ENCODE data around the gene ENDOU. TPM values are rescaled to one million over a fixed set of nuclear protein-coding genes. Genes with fewer than 3 reads are reported as not detected.

The ENDOU gene
- polyA plus RNA-seq, 1 of the 3 experiments (the other 2 are of a cell fraction) = not detected

- CTCF ChIA-PET = interaction anchor here (0.6 to 43.0 kb wide), 6 partner anchors 32 to 902 kb away, joined by 3 to 1294 read pairs (median 150); partner anchors contain the start of gene SLC48A1
- H4K20me1 ChIP-seq (ENCODE audit: insufficient read depth) = no peaks in the 10 kb centered on the region
- no peaks in the 10 kb centered on the region for H3K9me2 ChIP-seq
- no peak for TF ChIP-seq GABPA (IDR thresholded peaks at IDR 0.05; ENCODE audit: low read depth)
- no peak for TF ChIP-seq RXRA (IDR thresholded peaks at IDR 0.05; ENCODE audit: borderline replicate concordance, low read depth)
- no peak for DNase-seq
- H2AFZ ChIP-seq (ENCODE audit: low read depth) = no peak overlapping the region
- no peak overlapping the region for H3K9ac ChIP-seq
- H3K4me3 ChIP-seq (ENCODE audit: low read depth in 2 of 2, low read length in 1 of 2) = no peak overlapping the region
- H3K27ac ChIP-seq (ENCODE audit: low read depth in 2 of 2, low read length in 1 of 2) = no peak overlapping the region
- H3F3A ChIP-seq (replicated peaks; ENCODE audit: insufficient read depth) = no peaks in the 10 kb centered on the region
- no peaks in the 10 kb centered on the region; a peak in 2 of 4 replicates for H3K4me1 ChIP-seq (ENCODE audit: control insufficient read depth in 1 of 2, insufficient read depth in 2 of 2, low read depth in 1 of 2, low read length in 1 of 2)
- no peaks in the 10 kb centered on the region for H3K9me3 ChIP-seq
- H3K79me2 ChIP-seq (ENCODE audit: insufficient read depth) = peaks cover 5% of the 10 kb centered on the region; the same call in 1 of the 2 replicates
- POLR2A ChIA-PET = interaction anchor here (0.6 kb wide), 1 partner anchor 63 kb away, joined by 3 read pairs; the partner anchor contains the start of gene SLC48A1
- no peaks in the 10 kb centered on the region for H3K27me3 ChIP-seq (ENCODE audit: insufficient read depth)
- no peaks in the 10 kb centered on the region for H3K36me3 ChIP-seq (replicated peaks in 1 of 2; ENCODE audit: control insufficient read depth in 1 of 2, insufficient read depth in 2 of 2, low read length in 1 of 2)
- H3K4me2 ChIP-seq = no peak overlapping the region
These were observed 15.0 kb downstream of the ENDOU start for GRCh38 chr12:47710278-47710677.

- Histone ChIP-seq H3K27me3 (ENCODE audit: insufficient read depth) (no peaks in the 10 kb centered on the region), H3K4me2 (no peak overlapping the region), H3K9me2 (no peaks in the 10 kb centered on the region), H4K20me1 (ENCODE audit: insufficient read depth) (no peaks in the 10 kb centered on the region), H3K9ac (no peak overlapping the region), H3K4me1 (ENCODE audit: control insufficient read depth in 1 of 2, insufficient read depth in 2 of 2, low read depth in 1 of 2, low read length in 1 of 2) (peaks cover 0 to 4% of the 10 kb centered on the region in 2 experiments; a peak in 2 of 4 replicates), H3K79me2 (ENCODE audit: insufficient read depth) (peaks cover 11% of the 10 kb centered on the region), H3K27ac (ENCODE audit: low read depth in 2 of 2, low read length in 1 of 2) (no peak overlapping the region), H3K36me3 (replicated peaks in 1 of 2; ENCODE audit: control insufficient read depth in 1 of 2, insufficient read depth in 2 of 2, low read length in 1 of 2) (no peaks in the 10 kb centered on the region), H3K9me3 (no peaks in the 10 kb centered on the region), H3K4me3 (ENCODE audit: low read depth in 2 of 2, low read length in 1 of 2) (no peak overlapping the region), H2AFZ (ENCODE audit: low read depth) (no peak overlapping the region), H3F3A (replicated peaks; ENCODE audit: insufficient read depth) (no peaks in the 10 kb centered on the region)
- CTCF ChIA-PET = interaction anchor here (0.6 to 43.0 kb wide), 6 partner anchors 33 to 903 kb away, joined by 3 to 1294 read pairs (median 150); partner anchors contain the start of gene SLC48A1
- no peak for DNase-seq
- WGBS (ENCODE audit: low lambda C conversion rate) = 79% methylated on average over 2 of the region's 2 CpGs
- TF ChIP-seq RCOR1 (IDR thresholded peaks at IDR 0.05; ENCODE audit: low read length) (no peak), TCF12 (IDR thresholded peaks at IDR 0.05) (no peak), USF1 (IDR thresholded peaks at IDR 0.05; ENCODE audit: borderline replicate concordance, low read depth) (no peak), NRF1 (IDR thresholded peaks at IDR 0.05; ENCODE audit: low read depth, low read length) (no peak), CHD2 (IDR thresholded peaks at IDR 0.05; ENCODE audit: low read length, partially characterized antibody) (no peak), TAF1 (IDR thresholded peaks at IDR 0.05; ENCODE audit: borderline replicate concordance, low read depth, low read length) (no peak), ZBTB33 (IDR thresholded peaks at IDR 0.05; ENCODE audit: borderline replicate concordance, low read depth) (no peak), RAD21 (IDR thresholded peaks at IDR 0.05; ENCODE audit: low read length) (no peak), PBX3 (IDR thresholded peaks at IDR 0.05) (no peak), FOXM1 (IDR thresholded peaks at IDR 0.05; ENCODE audit: low read depth) (no peak)
- POLR2A ChIA-PET = interaction anchor here (0.6 kb wide), 1 partner anchor 63 kb away, joined by 3 read pairs; the partner anchor contains the start of gene SLC48A1
These were observed 15.6 kb downstream of the ENDOU start for GRCh38 chr12:47709671-47710070.
